ENCODE data around the gene PMFBP1.

Gene PMFBP1

GRCh38 chr16:72214821-72215220 lies 42.9 kb upstream of the PMFBP1 start:
- no peak for TF ChIP-seq CTCF (IDR thresholded peaks at IDR 0.05; ENCODE audit: low read depth, low read length, missing control alignments)
- H3K4me3 ChIP-seq (ENCODE audit: low read depth, low read length): no peak overlapping the region
- DNase-seq (ENCODE audit: low read depth): no peak

- TF ChIP-seq CTCF (IDR thresholded peaks at IDR 0.05; ENCODE audit: low read depth, low read length, missing control alignments): no peak
- DNase-seq (ENCODE audit: low read depth): no peak
- no peak overlapping the region for H3K4me3 ChIP-seq (ENCODE audit: low read depth, low read length)
Observed at GRCh38 chr16:72211110-72211509, 39.2 kb upstream of the PMFBP1 start.

GRCh38 chr16:72210555-72210954 lies 38.6 kb upstream of the PMFBP1 start:
- no peak for DNase-seq (ENCODE audit: low read depth)
- no peak overlapping the region for H3K4me3 ChIP-seq (ENCODE audit: low read depth, low read length)
- no peak for TF ChIP-seq CTCF (IDR thresholded peaks at IDR 0.05; ENCODE audit: low read depth, low read length, missing control alignments)

GRCh38 chr16:72210072-72210471 lies 38.1 kb upstream of the PMFBP1 start:
- no peak overlapping the region for H3K4me3 ChIP-seq (ENCODE audit: low read depth, low read length)
- TF ChIP-seq CTCF (IDR thresholded peaks at IDR 0.05; ENCODE audit: low read depth, low read length, missing control alignments): no peak

GRCh38 chr16:72206299-72206698 lies 34.3 kb upstream of the PMFBP1 start:
- no peak overlapping the region for H3K4me3 ChIP-seq (ENCODE audit: low read depth, low read length)
- DNase-seq (ENCODE audit: low read depth): no peak
- no peak for TF ChIP-seq CTCF (IDR thresholded peaks at IDR 0.05; ENCODE audit: low read depth, low read length, missing control alignments)

More at GRCh38 chr16:72210072-72210471, 38.1 kb upstream of the PMFBP1 start:
- DNase-seq (ENCODE audit: low read depth): no peak

GRCh38 chr16:72203401-72203800 lies 31.4 kb upstream of the PMFBP1 start:
- DNase-seq (ENCODE audit: low read depth): peak; percentile 30
- H3K4me3 ChIP-seq (ENCODE audit: low read depth, low read length): no peak overlapping the region; the same call in 1 of the 2 replicates
- no peak for TF ChIP-seq CTCF (IDR thresholded peaks at IDR 0.05; ENCODE audit: low read depth, low read length, missing control alignments)

- TF ChIP-seq CTCF (IDR thresholded peaks at IDR 0.05; ENCODE audit: low read depth, low read length, missing control alignments): no peak
- no peak for DNase-seq (ENCODE audit: low read depth)
- H3K4me3 ChIP-seq (ENCODE audit: low read depth, low read length): no peak overlapping the region
Observed at GRCh38 chr16:72202014-72202413, 30.1 kb upstream of the PMFBP1 start.
